Left renal cortex interstitium (tissue), 4 donors: ENCODE results near the gene PHETA2. TPM values are rescaled to one million over a fixed set of nuclear protein-coding genes. Genes with fewer than 3 reads are reported as not detected.
"Not testable (repeated sequence)": the region's sequence is repeated elsewhere in the genome, so short reads cannot be mapped to it uniquely, and the experiment has no call there.

Source experiments
- DNase-seq, 4 donors: peaks; one replicate each; pipeline ENCODE4 v3.0.0-alpha.2; 2013; ENCODE audit warnings: low read depth in 4 of 4, low spot score in 2 of 4, missing footprints in 1 of 4
- polyA plus RNA-seq, 4 donors: library from polyadenylated mRNA; unstranded; fragments of 120-200 nt; gene quantifications; one replicate each; pipeline ENCODE4 v1.2.1, GENCODE V29; 2013; ENCODE audit not compliant: insufficient read length in 4 of 4

The PHETA2 gene
- polyA plus RNA-seq, 4 donors: 9.4 to 14.7 (median 11.4) TPM

GRCh38 chr22:42101199-42101598 is 27.2 kb downstream of the PHETA2 start:
- no peak for DNase-seq

- DNase-seq: not testable (repeated sequence)
Measured at GRCh38 chr22:42104332-42104860, 30.3 kb downstream of the PHETA2 start.

GRCh38 chr22:42108848-42109247 is 34.8 kb downstream of the PHETA2 start:
- DNase-seq: no peak

DNA sequence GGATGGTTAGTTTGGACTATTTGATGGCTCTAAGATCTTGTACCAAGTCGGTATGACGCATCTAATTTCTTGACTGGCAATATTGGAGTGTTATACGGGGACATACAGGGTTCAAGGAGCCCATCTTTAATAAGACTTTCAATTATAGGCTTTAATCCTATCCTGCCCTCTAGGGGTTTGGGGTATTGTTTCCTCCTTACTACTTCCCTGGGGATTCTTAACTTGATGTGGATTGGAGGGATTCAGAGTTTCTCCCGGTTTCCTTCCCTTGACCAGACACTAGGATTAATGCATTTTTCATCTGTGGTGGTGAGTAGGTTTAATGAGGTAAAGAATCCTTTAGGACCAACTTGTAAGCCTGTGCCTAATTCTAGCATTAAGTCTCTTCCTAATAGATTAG is 37.8 kb downstream of the PHETA2 start:
- DNase-seq: no peak

DNA sequence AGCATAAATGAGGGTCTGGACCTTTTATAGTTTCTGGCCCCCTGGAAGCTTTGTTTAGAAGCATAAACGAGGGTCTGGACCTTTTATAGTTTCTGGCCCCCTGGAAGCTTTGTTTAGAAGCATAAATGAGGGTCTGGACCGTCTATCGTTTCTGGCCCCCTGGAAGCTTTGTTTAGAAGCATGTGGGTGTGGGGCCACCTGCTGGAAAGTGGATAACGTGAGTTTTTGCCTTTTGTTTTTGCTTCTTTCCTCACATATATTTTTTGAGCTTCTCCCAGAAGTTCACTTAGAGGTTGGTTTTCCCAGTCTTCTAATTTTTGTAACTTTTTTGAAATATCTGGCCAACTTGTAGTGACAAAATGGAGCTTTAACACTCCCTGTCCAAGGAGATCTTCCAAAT is 38.7 kb downstream of the PHETA2 start:
- DNase-seq: not testable (repeated sequence)

DNA sequence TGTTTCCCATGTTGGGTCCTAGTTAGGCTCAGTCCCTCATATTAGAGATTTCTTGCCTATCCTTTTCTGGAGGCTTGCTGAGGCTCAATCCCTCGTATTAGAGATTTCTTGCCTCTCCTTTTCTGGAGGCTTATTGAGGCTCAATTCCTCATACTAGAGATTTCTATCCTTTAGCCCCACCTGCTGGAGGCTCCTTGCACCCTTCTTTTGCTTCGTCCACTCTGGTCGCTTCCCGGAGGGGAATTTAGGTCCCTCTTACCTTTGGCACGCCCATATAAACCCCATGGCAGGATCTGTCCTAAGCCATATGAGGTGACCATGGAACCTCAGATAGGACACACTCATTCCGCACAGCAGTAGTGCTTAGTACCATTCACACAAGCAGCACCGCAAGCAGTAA is 40.7 kb downstream of the PHETA2 start:
- DNase-seq: no peak

- DNase-seq: not testable (repeated sequence)
Measured at GRCh38 chr22:42115420-42115830, 41.4 kb downstream of the PHETA2 start.

DNA sequence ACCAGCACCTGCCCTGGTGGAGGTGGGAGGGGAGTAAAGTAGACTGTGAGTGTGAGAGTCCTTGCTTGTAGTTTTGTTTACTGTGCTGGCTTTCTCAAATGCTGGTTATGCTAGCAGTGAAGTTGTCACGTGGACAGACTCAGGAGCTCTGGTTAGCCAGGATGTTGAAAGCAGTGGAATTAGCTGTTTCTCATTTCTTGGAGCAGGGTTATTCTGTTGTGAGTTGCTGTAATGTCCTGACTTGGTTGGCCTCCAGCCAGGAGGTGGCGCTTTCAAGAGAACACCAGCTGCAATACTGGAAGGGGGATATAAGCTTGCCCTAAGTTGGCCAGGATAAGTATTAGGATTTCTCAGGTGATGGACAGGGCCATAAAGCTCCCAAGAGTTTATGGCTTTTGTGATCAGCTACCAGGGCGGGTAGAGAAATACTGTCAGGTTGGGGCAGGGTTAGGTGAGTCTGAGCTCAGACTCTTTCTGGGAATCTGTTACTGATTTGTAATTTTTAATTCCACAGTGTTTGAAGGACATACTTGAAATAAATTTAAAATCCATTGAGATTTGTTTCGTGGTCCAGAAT is 42.9 kb downstream of the PHETA2 start:
- DNase-seq: no peak

DNA sequence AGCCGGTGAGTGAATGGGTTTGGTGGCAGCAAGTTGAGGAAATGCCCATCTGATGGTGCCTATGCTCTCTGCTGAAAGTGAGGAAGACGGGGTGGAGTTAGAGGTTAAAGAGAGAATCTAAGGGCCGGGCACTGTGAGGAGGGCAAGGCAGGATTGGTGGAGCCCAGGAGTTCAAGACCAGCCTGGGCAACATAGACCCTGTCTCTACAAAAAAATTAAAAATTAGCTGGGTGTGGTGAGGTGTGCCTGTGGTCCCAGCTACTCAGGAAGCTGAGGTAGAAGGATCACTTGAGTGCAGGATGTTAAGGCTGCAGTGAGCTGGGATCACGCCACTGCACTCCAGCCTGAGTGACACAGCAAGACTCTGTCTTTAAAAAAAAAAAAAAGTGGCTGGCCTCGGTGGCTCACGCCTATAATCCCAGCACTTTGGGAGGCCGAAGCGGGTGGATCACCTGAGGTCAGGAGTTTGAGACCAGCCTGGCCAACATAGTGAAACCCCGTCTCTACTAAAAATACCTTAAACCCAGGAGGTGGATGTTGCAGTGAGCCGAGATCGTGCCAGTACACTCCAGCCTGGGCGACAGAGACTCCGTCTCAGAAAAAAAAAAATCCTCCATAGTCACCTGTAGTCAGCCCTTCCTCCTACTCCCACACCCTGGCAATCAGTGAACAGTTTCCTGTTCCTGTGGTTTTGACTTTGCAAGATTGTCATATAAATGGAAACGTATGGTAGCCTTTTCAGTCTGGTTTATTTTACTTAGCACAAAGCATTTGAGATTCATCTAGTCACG is 46.4 kb downstream of the PHETA2 start:
- DNase-seq: not testable (repeated sequence)

GRCh38 chr22:42123529-42123928 is 49.5 kb downstream of the PHETA2 start:
- not testable (repeated sequence) for DNase-seq

- no peak for DNase-seq
Measured at GRCh38 chr22:42127606-42128005, 53.6 kb downstream of the PHETA2 start.

GRCh38 chr22:42128007-42128406 is 54.0 kb downstream of the PHETA2 start:
- not testable (repeated sequence) for DNase-seq

Other genes starting within 250 kb of the PHETA2 start
- 100 to 1,000 TPM in 1 of 4 donors, 10 to 100 TPM in 3; 86.4 to 106 (median 92.7) TPM for gene SREBF2, start 241.1 kb upstream of the PHETA2 start, polyA plus RNA-seq
- 1 to 10 TPM in 2 of 4 donors, under 1 TPM in 2; 0.28 to 1.9 (median 0.93) TPM for gene SHISA8, start 159.2 kb upstream of the PHETA2 start, polyA plus RNA-seq
- 1 to 10 TPM in 3 of 4 donors, under 1 TPM in 1; 0.82 to 3.9 (median 2.6) TPM for gene TNFRSF13C, start 147.4 kb upstream of the PHETA2 start, polyA plus RNA-seq
- 10 to 100 TPM; 11.0 to 21.0 (median 16.9) TPM for gene CENPM, start 127.1 kb upstream of the PHETA2 start, polyA plus RNA-seq
- 1 to 10 TPM; 6.1 to 7.8 (median 7.1) TPM for gene SEPTIN3, start 104.8 kb upstream of the PHETA2 start, polyA plus RNA-seq
- 1 to 10 TPM; 3.2 to 8.0 (median 5.3) TPM for gene WBP2NL, start 75.5 kb upstream of the PHETA2 start, polyA plus RNA-seq
- 10 to 100 TPM; 24.9 to 32.5 (median 27.8) TPM for gene NAGA, start 3.4 kb upstream of the PHETA2 start, polyA plus RNA-seq
- gene SMDT1, start 5.5 kb downstream of the PHETA2 start, polyA plus RNA-seq: 100 to 1,000 TPM in 3 of 4 donors, 10 to 100 TPM in 1; 85.4 to 115 (median 110) TPM
- 100 to 1,000 TPM in 3 of 4 donors, 10 to 100 TPM in 1; 97.2 to 122 (median 115) TPM for gene NDUFA6, start 16.5 kb downstream of the PHETA2 start, polyA plus RNA-seq
- 10 to 100 TPM in 1 of 4 donors, 1 to 10 TPM in 3; 1.8 to 14.8 (median 4.6) TPM for gene CYP2D6, start 56.6 kb downstream of the PHETA2 start, polyA plus RNA-seq
- 10 to 100 TPM; 26.2 to 32.6 (median 28.1) TPM for gene TCF20, start 196.4 kb downstream of the PHETA2 start, polyA plus RNA-seq